Measurements from ENCODE around the gene CRYAB.
"Not testable (repeated sequence)": the region's sequence is repeated elsewhere in the genome, so short reads cannot be mapped to it uniquely, and the experiment has no call there.

Gene CRYAB

GRCh38 chr11:111911563-111912401 lies at the start of gene CRYAB:
TSS of gene CRYAB (minus strand) at chr11:111911770. CDS start at chr11:111911724, 46 bp downstream.
- no peak for DNase-seq

- no peak for DNase-seq
Measured at GRCh38 chr11:111960916-111961315, 49.3 kb upstream of the CRYAB start.

DNA sequence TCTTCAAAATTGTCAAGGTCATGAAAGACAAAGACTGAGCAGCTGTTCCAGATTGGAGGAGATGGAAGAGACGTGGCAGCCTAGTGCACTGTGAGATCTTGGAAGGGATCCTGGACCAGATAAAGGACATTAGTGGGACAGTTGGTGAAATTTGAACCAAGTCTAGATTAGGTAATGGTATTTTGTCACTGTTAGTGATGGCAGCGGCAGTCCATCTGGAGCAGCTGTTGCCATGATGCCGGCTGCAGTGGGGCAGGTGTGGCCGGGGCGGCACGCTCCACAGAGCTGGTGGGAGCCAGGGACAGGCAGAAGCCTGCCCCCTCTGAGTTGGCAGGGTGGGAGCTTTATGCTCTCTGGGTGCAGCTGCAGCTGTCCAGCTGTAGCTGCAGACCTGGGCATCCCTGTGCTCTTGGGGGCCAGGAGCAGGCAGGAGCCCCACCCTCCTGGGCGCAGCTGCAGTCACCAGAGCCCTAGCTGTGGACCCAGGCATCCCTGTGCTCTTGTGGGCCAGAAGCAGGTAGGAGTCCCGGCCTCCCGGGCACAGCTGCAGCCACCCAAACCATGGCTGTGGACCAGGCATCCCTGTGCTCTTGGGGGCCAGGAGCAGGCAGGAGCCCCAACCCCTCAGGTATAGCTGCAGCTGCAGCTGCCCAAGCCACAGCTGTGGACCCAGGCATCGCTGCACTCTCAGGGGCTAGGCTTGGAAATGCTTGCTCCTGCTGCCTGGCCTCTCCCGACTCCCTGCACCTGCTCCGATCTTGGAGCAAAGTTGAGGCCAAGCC lies 46.3 kb upstream of the CRYAB start:
- DNase-seq = no peak

DNA sequence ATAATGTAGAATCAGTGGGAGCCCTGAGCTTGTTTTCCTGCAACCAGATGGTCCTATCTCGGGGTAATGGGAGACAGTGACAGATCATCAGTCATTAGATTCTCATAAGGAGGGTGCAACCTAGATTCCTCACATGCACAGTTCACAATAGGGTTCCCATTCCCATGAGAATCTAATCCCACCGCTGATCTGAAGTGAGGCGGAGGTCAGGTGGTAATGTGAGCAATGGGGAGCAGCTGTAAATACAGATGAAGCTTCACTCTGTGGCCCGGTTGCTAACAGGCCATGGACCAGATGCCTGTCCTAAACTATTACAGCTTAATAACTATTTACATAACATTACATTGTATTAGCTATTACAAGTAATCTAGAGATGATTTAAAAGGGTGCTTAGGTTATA lies 42.6 kb upstream of the CRYAB start:
- no peak for DNase-seq

- no peak for DNase-seq
Measured at GRCh38 chr11:111951565-111951964, 40.0 kb upstream of the CRYAB start.

DNA sequence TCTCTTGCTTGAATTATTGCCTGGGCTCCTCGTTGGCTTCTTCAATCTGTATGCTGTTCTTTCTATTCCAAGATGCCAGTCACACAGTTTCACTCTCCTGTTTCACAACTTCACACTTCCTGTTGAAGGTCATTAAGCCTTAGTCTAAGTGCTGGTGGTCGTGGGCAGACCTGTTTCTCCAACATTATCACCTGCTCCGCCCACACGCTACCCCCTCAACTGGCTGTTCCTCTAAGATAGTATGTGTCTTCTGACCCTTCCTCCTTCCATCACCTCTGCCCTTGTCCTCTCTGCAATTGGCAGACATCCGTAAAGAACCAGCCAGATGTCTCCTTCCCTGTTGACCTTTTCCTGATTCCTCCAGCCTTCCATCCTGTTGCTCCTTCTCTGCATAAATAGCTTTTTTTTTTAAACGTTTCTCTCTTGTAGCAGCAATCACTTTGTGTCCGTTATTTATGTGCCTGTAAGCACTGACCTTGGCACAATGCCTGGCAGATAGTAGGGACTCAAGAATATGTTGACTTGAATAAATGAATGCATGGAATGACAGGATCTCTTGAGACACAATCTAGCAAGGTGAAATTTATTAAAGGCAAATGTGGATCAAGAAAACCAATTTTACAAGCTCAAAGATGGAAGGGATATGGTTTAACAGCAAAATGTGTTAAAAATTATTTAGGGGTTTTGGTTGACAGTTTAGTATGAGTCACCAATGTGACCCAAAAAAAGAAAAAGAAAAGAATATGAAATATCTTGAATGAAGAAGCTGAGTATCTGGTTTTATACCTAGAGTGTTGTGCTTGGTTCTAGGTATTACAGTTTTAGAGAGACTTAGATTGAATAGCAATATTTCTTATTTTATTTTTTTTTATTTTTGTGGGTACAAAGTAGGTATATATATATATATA lies 38.2 kb upstream of the CRYAB start:
- no peak for DNase-seq

DNA sequence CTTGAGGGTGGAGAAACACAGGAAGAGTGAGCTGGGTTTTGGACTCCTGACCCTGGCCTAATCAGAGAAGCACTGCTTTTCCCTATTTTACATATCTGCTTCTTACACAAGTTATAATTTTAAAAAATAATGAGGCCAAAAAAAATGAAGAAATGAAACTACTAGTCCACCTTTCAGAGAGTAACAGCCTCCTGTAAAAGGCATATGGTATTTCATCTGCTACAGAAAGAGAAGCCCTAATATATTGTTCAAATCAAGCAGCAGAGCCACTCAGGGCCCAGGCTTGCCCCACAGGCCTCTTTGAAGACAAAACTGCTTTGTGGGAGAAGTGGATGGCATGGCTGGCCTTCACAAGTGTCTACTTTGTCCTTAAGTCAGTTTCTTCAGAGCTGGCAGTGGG lies 35.6 kb upstream of the CRYAB start:
- no peak for DNase-seq

DNA sequence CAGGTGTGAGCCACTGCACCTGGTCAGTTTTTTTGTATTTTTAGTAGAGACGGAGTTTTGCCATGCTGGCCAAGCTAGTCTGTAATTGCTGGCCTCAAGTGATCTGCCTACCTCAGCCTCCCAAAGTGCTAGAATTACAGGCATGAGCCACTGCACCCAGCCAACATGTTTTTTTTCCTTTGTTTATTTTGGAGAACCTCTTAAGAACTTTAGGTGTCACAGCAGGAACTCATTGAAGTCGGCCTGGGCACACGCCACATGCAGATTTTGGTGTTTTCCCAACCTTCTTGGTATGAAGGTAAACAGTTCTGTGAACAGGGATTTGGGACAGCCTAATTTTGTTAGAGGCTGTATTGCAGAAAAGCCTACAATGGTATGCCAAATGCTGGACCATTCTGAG lies 34.9 kb upstream of the CRYAB start:
- DNase-seq = no peak

DNA sequence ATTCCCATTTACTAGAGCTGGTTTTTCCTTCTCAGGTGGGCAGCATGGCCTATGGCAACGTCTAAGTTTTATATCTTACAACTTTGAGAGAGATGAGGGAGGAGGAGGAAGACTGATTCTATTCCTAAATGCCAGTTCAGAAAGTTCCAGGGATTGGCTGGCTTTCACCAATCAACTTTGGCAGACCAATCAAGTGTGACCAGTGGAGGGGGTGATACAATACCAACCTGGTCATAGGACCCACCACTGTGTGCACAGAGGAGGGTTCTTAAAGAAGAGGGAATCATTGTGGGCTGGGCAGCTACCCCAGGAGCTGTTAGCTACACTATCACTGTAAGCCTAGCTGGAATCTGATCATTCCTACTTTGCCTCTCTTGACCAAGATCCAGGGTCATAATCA lies 33.6 kb upstream of the CRYAB start:
- DNase-seq = no peak

- no peak for DNase-seq
Measured at GRCh38 chr11:111944651-111945051, 33.1 kb upstream of the CRYAB start.

DNA sequence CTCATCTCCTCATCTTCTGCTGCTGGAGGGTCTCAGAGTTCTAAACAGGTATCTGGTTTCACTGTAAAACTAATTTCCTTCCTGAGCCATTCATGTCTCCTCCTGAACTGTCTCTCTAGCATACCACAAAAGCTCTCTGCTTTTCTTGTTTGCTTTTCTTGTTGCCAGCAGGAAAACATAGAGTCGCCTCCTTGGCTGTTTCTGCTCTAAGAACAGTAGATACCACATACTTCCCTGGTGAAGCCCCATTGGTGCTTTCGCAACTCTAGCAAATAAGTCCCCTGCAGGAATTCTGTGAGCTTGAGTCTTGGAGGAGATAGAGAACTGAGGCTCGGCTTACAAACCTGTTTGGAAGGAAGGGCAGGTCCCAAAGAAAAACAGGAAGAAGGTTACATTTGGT lies 32.6 kb upstream of the CRYAB start:
- no peak for DNase-seq

GRCh38 chr11:111942829-111943228 lies 31.3 kb upstream of the CRYAB start:
- DNase-seq = no peak

- no peak for DNase-seq
Measured at GRCh38 chr11:111941963-111942362, 30.4 kb upstream of the CRYAB start.

DNA sequence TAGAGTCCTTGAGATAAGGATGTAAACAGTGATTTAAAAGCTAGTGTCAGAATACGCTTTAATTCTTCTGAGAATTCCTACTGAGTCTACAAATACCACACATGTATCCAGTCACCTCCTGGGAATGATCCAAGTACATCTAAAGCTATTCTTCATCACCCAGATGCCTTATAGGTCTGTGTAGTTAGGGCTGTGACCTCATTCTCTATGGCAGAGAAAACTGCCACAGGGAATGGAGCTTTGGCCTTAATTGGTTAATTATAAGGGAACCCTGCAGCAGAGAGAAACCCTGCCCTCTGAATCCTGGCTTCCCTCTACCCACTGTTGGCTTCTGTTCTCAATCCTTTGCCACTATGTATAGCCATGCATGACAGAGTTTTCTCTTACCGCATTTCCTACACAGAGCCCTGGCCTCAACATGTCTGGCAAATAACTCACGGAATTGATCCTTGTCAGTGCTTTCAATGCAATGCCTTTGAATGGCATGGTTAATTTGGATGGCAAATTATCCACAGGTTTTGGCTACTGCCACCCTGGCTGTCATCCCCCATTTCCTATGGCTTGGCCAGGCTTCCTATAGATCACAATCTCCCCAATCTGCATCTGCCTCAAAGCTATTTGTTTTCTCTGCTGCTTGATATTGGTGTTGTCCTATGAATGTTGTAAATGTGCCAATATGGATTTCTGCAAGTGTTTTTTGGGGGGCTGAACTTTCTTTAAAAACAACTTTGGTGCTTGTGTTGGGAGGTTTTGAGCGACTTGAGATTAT lies 28.4 kb upstream of the CRYAB start:
- DNase-seq = no peak

DNA sequence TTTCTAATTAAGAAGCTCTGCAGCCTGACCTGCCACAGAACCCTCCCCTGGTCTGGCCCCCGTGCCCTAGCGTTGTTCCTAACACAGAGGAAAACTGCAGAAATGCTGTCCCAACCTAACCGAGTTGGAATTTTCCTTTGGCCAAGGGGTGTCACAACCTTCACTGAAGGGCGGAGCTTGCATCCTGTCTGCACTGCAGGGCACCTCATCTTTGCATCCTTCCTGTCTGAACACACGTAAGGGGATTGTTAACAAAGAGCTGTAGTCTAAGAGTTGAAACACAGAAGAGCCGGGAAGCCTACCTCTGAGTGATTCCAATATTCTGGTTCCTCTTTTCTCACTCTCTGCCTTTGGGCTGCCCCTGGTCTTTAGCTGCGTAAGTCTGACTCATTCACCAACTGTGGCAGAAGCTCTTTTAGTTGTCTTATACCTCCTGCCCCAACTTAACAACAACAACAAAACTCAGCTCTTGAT lies 27.2 kb upstream of the CRYAB start:
- no peak for DNase-seq

DNA sequence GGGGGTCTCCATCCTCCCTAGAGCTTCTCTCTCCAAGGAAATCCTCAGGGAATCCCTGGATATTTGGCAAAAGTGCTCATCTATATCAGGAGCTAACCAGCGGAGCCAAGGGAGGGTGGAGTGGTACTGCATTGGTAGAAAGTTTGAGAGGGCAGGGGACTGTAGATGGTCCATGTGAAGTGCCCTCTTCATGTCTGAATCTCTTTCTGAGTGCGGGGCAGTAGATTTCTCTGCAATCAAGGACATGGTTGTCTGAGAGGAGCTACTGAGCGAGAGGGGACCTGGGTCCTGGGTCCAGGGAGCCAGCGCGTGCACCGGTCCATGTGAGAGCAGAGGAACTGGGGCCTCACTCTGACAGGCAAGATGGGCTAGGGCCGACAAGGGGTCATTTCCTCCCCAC lies 26.3 kb upstream of the CRYAB start:
- DNase-seq = no peak

DNA sequence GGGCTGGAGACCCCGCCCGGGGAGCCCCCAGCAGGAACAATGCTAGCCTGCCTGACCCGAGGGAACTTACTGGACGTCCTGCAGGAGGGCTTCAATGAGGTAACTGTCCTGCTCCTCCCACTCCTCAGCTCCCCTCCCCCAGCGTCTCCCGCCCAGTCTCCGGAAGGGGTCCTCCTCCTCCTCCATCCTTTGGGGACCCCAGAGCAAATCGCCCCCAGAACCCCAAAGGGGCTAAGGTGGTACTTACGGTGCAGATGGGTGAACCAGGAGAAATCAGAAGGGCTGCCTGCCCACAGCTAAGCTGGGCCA lies 25.8 kb upstream of the CRYAB start:
- DNase-seq = no peak

GRCh38 chr11:111936040-111936540 lies 24.5 kb upstream of the CRYAB start:
- no peak for DNase-seq

GRCh38 chr11:111935317-111936039 lies 23.9 kb upstream of the CRYAB start:
- DNase-seq = no peak

GRCh38 chr11:111934306-111934705 lies 22.7 kb upstream of the CRYAB start:
- DNase-seq = no peak

GRCh38 chr11:111933872-111934271 lies 22.3 kb upstream of the CRYAB start:
- DNase-seq = no peak

DNA sequence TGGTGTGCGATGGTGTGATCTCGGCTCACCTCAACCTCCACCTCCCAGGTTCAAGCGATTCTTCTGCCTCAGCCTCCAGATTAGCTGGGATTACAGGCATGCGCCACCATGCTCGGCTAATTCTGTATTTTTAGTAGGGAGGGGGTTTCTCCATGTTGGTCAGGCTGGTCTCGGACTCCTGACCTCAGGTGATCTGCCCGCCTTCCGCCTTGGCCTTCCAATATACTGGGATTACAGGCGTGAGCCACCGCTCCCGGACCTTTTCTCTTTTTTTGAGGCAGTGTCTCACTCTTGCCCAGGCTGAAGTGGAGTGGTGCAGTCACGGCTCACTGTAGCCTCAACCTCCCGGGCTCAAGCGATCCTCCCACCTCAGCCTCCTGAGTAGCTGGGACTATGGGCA lies 21.6 kb upstream of the CRYAB start:
- not testable (repeated sequence) for DNase-seq

All from NCI-H774 (cell line).